HS-5 (cell line): ENCODE measurements around the gene CTLA4.

Experiments used
- DNase-seq: peaks from one replicate; pipeline ENCODE4 v3.0.0-alpha.2; 2012; ENCODE audit warnings: low read depth

CTLA4 gene

DNA sequence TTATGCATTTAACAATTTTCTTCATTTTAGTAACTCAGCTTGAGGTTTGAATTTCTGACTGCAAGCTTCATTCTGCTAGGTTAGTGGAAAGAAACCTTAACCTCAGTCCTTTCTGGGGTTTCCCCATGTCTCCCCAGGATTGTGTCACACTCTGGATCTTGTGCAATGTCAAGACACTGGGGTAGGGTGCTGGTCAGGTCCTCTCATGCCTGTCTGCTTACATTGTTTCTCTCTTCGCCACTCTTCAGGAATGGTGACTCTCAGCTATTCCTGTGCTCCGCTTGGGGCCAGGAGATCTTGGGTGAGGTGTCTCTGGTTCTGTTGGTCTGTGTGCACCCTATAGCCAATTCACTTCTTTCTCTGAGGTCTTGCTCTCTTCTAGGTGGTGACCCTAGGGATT, 23.9 kb downstream of the CTLA4 start:
- DNase-seq = no peak

- DNase-seq = no peak
Measured at GRCh38 chr2:203892207-203892606, 24.6 kb downstream of the CTLA4 start.

DNA sequence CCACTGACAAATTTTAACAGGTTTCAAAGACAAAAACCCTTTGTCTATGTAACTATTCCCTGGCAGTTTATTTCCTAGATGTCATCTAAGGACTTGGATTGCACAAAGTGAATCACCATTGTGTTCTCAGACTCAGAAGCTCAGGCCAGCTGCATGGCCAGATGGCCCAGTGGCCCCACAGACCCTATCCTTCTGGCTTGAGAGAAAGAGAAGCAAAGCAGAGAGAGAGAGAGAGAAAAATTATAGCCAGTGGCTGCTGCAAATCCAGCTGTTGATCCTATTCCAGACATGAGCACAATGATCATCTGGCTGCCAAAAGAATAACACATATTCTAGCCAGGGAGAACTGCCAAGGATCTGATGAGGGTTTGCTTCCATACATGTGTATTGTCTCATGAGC, 25.8 kb downstream of the CTLA4 start:
- DNase-seq = no peak

GRCh38 chr2:203893840-203894239, 26.3 kb downstream of the CTLA4 start:
- no peak for DNase-seq

DNA sequence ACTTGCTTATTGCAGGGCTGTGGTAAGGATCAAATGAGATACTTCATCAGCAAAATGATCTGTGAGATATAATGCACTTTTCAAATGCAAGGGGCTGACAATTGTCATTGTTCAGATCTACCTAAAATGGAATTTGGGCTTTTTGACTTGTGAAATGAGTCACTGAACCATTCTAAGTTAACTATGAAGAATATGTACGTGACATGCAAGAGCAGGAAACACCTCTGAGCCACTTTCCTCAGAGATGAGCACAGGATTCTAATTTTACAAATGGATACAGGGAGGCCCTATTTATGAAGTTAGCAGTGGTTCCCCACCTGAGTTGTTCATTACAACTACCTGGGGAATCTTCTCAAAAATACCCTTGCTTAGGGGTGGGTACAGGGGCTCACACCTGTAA, 26.7 kb downstream of the CTLA4 start:
- DNase-seq = no peak

DNA sequence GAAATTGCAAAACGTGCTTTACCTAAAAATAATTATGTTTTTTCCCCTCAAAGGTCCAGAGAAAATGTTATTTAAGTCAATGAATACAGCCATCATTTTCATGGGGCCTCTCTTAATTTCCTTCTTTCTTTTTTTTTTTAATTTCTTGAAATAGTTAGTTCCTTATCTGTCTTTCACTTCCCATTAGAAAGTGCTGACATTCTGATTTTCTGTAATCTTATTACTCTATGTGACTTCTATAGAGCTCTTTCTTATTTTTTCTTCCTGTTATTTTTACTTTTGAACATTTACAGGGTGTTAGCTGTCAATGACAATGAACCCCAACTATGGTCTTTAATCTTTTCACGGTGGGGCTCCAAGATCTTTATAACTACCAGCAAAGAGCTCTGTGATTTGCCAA, 30.0 kb downstream of the CTLA4 start:
- no peak for DNase-seq

DNA sequence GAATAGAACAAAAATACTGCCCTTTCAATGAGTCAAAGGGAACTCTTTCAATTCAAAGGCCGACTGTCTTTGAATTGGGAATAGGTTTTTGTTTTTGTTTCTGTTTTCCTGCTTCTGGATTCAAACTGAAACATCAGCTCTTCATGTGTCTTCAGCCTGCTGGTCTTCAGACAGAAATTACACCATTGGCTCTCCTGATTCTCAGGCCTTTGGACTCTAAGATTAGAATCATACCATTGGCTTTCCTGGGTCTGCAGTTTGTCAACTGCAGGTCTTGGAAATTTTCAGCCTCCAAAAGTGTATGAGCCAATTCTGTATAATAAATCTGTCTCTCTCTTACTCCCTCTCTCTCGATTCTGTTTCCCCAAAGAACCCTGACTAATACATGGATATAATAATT, 31.1 kb downstream of the CTLA4 start:
- DNase-seq = no peak

- no peak for DNase-seq
Measured at GRCh38 chr2:203900253-203900652, 32.7 kb downstream of the CTLA4 start.

GRCh38 chr2:203904022-203904421, 36.5 kb downstream of the CTLA4 start:
- no peak for DNase-seq

DNA sequence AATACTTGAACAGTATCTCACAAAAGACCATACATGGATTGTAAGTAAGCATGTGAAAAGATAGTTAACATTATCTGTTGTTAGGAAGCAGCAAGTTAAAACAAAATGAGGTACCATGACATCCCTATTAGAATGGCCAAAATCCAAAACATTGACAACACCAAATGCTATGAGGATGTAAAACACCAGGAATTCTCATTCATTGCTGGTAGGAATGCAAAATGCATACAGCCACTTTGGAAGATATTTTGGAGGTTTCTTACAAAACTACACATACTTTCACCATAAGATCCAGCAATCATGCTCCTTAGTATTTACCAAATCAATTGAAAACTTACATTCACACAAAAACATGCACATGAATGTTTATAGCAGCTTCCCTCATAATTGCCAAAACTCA, 38.1 kb downstream of the CTLA4 start:
- no peak for DNase-seq

DNA sequence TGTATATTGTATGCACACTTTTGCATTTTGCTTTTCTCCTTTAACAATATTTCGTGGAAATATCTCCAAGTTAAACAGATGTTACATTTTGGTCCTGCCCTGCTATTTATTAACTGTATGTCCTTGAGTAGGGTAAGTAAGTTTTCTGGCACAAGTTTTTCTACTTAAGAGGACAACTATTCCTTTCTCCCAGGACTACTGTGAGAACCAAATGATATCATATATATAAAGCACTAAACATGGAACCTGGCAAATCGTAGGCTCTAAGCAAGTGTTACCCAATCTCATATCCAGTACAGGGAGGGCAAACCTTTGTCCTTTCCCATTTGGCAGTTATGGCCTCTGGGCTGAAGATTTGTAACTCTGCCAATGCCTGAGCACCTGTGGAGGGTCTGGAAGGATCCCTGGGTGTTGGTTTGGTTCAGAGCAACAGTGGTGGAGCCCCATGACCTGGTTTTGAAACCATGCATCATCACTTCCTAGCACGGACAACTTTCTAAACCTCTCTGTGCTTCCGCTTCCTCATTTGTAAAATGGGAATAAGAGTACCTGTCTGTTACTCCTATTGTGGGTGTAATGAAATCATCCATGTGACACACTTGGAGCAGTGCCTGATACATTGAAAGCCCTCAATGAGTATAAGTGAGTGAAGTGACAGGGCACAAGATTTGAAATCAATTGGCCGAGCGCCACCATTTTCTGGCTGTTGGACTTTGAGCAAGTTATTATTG, 40.7 kb downstream of the CTLA4 start:
- DNase-seq = no peak

DNA sequence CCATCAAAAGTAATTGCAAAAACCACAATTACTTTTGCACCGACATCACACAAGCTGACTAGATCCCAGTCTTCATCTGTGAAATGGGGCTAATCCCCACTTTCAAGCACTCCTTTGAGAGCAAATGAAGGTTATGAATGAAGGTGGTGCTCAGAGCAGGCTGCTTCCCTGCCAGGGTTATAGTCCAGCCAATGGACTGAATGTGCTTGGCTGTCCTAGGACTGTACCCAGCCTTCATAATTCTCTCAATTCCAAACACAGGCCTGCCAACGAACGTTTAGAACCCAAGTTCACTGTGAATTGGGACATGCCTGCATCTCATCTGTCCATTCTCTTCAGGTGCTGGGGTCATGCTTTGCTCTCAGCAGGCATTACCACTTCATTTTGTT, 41.2 kb downstream of the CTLA4 start:
- no peak for DNase-seq

DNA sequence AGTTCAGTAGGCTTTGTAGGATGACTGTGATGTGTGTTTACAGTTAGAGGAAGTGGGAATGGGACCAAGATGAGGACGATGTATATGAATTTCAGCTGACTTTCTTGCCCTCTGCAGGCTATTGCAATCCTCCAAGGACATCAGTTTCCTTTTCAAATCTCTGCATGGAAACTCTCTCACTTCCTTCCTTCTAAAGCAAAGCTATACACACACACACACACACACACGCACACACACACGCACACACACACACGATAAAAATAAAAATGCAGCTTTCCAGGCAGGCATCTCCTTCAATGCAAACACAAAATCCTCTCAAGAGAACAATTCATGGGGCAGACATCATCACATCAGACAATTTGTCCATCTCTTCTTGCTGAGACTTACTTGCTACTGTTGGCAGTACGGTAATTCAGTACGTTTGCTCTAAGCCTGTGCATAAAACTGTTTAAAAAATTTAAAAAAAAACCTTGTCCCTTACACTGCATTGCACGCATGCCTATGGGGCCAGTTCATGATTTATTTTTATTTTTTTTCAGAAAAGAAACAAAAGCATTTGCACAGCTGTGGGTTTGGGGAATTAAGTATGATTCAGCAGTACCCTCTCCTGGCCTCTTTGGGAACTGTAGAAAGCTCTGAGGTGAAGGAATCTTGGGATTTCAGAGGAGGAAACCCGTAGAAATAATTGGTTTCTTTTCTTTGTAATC, 41.8 kb downstream of the CTLA4 start:
- DNase-seq = peak; percentile 39

GRCh38 chr2:203909974-203910373, 42.4 kb downstream of the CTLA4 start:
- DNase-seq = no peak

GRCh38 chr2:203913947-203914346, 46.4 kb downstream of the CTLA4 start:
- no peak for DNase-seq

GRCh38 chr2:203914546-203915182, 47.1 kb downstream of the CTLA4 start:
- no peak for DNase-seq

DNA sequence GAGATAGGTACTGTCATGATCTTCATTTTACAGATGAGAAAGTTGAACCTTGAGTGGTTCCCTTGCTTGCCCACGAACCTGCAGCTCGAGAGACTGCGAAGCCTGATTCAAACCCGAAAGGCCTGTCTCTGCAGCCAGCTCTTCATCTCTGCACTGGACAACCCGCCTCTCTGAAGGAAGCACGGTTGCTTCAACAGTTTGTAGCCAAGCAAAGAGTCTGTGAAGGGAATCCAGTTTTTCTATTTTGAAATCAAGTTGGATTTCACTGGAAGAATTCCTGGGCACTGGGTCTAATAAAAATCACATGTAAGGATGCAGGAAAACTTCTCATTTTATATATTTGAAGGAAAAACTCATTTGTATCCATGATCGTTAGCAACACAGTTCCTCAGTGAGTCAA, 47.7 kb downstream of the CTLA4 start:
- DNase-seq = no peak

- no peak for DNase-seq
Measured at GRCh38 chr2:203916756-203917155, 49.2 kb downstream of the CTLA4 start.

GRCh38 chr2:203918264-203918663, 50.7 kb downstream of the CTLA4 start:
- DNase-seq = no peak

- no peak for DNase-seq
Measured at GRCh38 chr2:203918839-203919238, 51.3 kb downstream of the CTLA4 start.
